Progenitor cell of endocrine pancreas (in vitro differentiated cells): ENCODE data around the gene PZP. TPM values are rescaled to one million over a fixed set of nuclear protein-coding genes. Genes with fewer than 3 reads are reported as not detected.

Experiments used
- DNase-seq: peaks from one replicate; pipeline ENCODE4 v3.0.0; 2021; ENCODE audit warnings: low spot score; ENCODE audit not compliant: unreplicated experiment
- H3K27ac Mint-ChIP-seq: 2 replicates; pipeline ENCODE4 v1.8.0; 2021; ENCODE audit warnings: mild to moderate bottlenecking, moderate library complexity, mixed read lengths
- H3K27me3 Mint-ChIP-seq: 2 replicates; pipeline ENCODE4 v1.8.0; 2021; ENCODE audit warnings: mixed read lengths
- H3K36me3 Mint-ChIP-seq: 2 replicates; pipeline ENCODE4 v1.8.0; 2022; ENCODE audit warnings: mixed read lengths; ENCODE audit not compliant: insufficient read depth
- H3K4me1 Mint-ChIP-seq: 2 replicates; pipeline ENCODE4 v1.8.0; 2021; ENCODE audit warnings: low read depth, mixed read lengths
- H3K4me3 Mint-ChIP-seq: 2 replicates; pipeline ENCODE4 v1.8.0; 2021; ENCODE audit warnings: low read depth, mild to moderate bottlenecking, moderate library complexity, mixed read lengths
- H3K9me3 Mint-ChIP-seq: 2 replicates; pipeline ENCODE4 v1.8.0; 2021; ENCODE audit warnings: low read depth, mixed read lengths
- CTCF ChIP-seq: fragments of 200-600 bp; sonication (generic); IDR thresholded peaks from one replicate; pipeline ENCODE4 v1.5.0; 2021; ENCODE audit warnings: antibody characterized with exemption, mild to moderate bottlenecking; ENCODE audit not compliant: unreplicated experiment
- total RNA-seq: library from RNA; stranded (reverse); gene quantifications from 2 replicates; pipeline ENCODE4 v1.2.1, GENCODE V29; 2021

Gene PZP
- total RNA-seq, 1 donor from 2014 or later: 0.29 TPM

- Mint-ChIP-seq H3K36me3 (no peaks in the 10 kb centered on the region), H3K27me3 (peaks cover 4% of the 10 kb centered on the region), H3K9me3 (no peaks in the 10 kb centered on the region), H3K4me1 (peaks cover 8% of the 10 kb centered on the region), H3K4me3 (no peak overlapping the region), H3K27ac (no peak overlapping the region)
- no peak for TF ChIP-seq CTCF
- DNase-seq: no peak
Observed at GRCh38 chr12:9111525-9111924, 96.7 kb downstream of the PZP start.

GRCh38 chr12:9109737-9110491 lies 98.3 kb downstream of the PZP start:
- TF ChIP-seq CTCF: no peak
- Mint-ChIP-seq H3K4me3 (no peak overlapping the region), H3K4me1 (peaks cover 6% of the 10 kb centered on the region), H3K9me3 (no peaks in the 10 kb centered on the region), H3K27ac (no peak overlapping the region), H3K27me3 (peaks cover 4% of the 10 kb centered on the region), H3K36me3 (no peaks in the 10 kb centered on the region)
- no peak for DNase-seq

DNA sequence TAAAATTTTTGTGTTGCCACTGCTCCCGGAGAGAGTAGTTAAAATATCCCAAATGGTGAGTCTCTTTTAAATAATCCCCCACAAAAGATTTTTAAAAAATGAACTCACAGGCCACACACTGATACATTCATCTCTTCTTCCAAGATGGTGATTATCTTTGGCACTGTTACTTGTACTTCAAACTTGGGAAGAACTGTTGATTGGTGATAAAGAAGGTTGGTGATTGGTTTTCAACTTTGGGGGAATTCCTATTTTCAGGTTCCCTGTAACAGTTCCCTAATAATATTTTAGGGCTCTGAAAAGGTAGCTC lies 99.0 kb downstream of the PZP start:
- no peak for TF ChIP-seq CTCF
- DNase-seq: no peak
- H3K27ac Mint-ChIP-seq: no peak overlapping the region
- H3K27me3 Mint-ChIP-seq: peaks cover 4% of the 10 kb centered on the region
- peaks cover 6% of the 10 kb centered on the region for H3K4me1 Mint-ChIP-seq
- no peaks in the 10 kb centered on the region for H3K9me3 Mint-ChIP-seq
- no peaks in the 10 kb centered on the region for H3K36me3 Mint-ChIP-seq
- no peak overlapping the region for H3K4me3 Mint-ChIP-seq

GRCh38 chr12:9108504-9109212 lies 99.5 kb downstream of the PZP start:
- no peak overlapping the region for H3K27ac Mint-ChIP-seq
- H3K9me3 Mint-ChIP-seq: no peaks in the 10 kb centered on the region
- no peak for DNase-seq
- no peak for TF ChIP-seq CTCF
- H3K36me3 Mint-ChIP-seq: no peaks in the 10 kb centered on the region
- H3K4me1 Mint-ChIP-seq: peaks cover 6% of the 10 kb centered on the region
- H3K4me3 Mint-ChIP-seq: no peak overlapping the region
- peaks cover 4% of the 10 kb centered on the region for H3K27me3 Mint-ChIP-seq

DNA sequence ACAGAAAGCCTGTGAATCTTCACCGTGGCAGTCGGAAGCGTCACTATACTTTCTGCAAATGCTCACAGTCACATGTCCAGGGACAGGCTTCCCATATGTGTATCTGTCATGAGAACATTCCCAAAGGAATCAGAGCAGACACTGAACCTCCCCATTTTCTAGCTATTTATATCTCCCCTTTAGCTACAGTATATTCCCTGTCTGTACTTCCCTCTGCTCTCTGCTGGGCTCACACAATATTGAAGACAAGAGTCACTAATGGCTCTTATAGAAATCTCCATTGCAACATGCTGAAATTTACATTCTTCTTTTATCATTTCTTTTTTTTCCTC lies 100.7 kb downstream of the PZP start:
- no peaks in the 10 kb centered on the region for H3K36me3 Mint-ChIP-seq
- H3K9me3 Mint-ChIP-seq: no peaks in the 10 kb centered on the region

More for the DNA sequence above, 100.7 kb downstream of the PZP start:
- no peak for TF ChIP-seq CTCF
- no peak overlapping the region for H3K4me3 Mint-ChIP-seq
- H3K27ac Mint-ChIP-seq: no peak overlapping the region
- H3K27me3 Mint-ChIP-seq: peaks cover 2% of the 10 kb centered on the region
- no peak for DNase-seq
- no peaks in the 10 kb centered on the region for H3K4me1 Mint-ChIP-seq
